T-helper 1 cell treated with Interleukin-12 subunit alpha and Interleukin-12 subunit beta and Interleukin-4 antibody, amounts not matched to agents 30 ng/mL and 1 ng/mL, for 36 hours (primary cell): ENCODE measurements around the gene CT45A3. TPM values are rescaled to one million over a fixed set of nuclear protein-coding genes. Genes with fewer than 3 reads are reported as not detected.
"Not testable (repeated sequence)": the region's sequence is repeated elsewhere in the genome, so short reads cannot be mapped to it uniquely, and the experiment has no call there.

Experiments
- intact Hi-C: fragments of 100-400 bp; cut with micrococcal nuclease; formaldehyde crosslinking; loops from one replicate; pipeline ENCODE4 v1.15.1; 2024
- total RNA-seq: library from RNA; stranded (reverse); gene quantifications from 2 replicates; pipeline ENCODE4 v1.2.3, GENCODE V29; 2022

Gene CT45A3, protein sequence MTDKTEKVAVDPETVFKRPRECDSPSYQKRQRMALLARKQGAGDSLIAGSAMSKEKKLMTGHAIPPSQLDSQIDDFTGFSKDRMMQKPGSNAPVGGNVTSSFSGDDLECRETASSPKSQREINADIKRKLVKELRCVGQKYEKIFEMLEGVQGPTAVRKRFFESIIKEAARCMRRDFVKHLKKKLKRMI
- total RNA-seq = not detected in 2 replicates

DNA sequence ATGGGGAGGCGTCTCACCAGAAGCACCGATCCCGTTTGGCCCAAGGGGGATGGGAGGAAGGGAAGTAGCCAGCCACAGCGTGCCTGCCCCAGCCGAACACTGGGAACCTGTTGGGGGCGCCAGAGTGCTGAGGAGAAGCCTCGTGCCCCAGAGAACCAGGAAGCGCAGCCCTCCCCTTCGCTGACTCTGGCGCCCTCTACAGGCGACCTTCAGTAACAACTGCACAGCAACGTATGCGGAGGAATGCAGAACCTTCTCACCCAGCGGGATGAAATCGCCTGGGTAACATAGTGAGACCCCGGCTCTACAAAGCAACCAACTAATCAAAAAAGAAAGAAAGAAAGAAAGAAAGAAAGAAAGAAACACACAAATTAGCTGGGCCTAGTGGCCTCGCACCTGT is at the start of gene CT45A3:
Gene CT45A3 (minus strand): TSS at position 101 of the 400 bp plus-strand sequence. CDS start 3,747 bp downstream, outside the sequence.
- intact Hi-C loops = not testable (repeated sequence)

DNA sequence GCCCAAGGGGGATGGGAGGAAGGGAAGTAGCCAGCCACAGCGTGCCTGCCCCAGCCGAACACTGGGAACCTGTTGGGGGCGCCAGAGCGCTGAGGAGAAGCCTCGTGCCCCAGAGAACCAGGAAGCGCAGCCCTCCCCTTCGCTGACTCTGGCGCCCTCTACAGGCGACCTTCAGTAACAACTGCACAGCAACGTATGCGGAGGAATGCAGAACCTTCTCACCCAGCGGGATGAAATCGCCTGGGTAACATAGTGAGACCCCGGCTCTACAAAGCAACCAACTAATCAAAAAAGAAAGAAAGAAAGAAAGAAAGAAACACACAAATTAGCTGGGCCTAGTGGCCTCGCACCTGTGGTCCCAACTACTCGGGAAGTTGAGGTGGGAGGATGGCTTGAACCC is 34.7 kb upstream of the CT45A3 start, which contains the start of gene CT45A6:
Gene CT45A6 (minus strand): TSS at position 101 of the 400 bp plus-strand sequence. CDS start 3,794 bp downstream, outside the sequence.
- intact Hi-C loops = not testable (repeated sequence)

DNA sequence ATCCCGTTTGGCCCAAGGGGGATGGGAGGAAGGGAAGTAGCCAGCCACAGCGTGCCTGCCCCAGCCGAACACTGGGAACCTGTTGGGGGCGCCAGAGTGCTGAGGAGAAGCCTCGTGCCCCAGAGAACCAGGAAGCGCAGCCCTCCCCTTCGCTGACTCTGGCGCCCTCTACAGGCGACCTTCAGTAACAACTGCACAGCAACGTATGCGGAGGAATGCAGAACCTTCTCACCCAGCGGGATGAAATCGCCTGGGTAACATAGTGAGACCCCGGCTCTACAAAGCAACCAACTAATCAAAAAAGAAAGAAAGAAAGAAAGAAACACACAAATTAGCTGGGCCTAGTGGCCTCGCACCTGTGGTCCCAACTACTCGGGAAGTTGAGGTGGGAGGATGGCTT is 17.4 kb upstream of the CT45A3 start, which contains the start of gene CT45A5:
Gene CT45A5 (minus strand): TSS at position 101 of the 400 bp plus-strand sequence. CDS start 3,774 bp downstream, outside the sequence.
- intact Hi-C loops = not testable (repeated sequence)

DNA sequence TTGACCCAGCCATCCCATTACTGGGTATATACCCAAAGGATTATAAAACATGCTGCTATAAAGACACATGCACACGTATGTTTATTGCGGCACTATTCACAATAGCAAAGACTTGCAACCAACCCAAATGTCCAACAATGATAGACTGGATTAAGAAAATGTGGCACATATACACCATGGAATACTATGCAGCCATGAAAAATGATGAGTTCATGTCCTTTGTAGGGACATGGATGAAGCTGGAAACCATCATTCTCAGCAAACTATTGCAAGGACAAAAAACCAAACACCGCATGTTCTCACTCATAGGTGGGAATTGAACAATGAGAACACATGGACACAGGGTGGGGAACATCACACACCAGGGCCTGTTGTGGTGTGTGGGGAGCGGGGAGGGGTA is 23.3 kb downstream of the CT45A3 start:
- intact Hi-C loops = not testable (repeated sequence)

DNA sequence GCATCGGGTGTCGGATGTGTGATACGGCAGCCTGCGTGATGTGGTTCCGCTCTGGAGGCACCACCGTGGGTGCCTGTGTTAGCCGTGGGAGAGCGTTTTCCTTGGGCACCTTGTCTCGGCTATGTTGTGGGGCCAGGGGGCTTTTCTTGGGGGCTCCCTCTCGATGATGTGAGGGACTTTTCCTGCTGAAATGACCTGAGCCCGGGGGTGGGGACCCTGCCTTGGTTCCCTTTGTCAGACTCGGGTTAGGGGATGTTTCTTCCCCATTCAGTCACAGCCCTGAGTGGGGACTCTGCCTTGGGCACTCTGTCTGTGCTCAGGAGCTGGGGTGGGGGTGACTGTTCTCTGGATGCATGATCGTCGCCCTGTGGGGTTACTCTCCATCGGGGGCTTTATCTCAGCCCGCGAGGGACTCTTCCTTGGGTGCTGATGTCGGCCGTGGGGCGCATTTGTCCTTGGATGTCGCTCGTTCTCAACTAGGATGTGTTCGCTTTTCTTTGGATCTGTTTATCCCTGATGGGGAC is 26.7 kb downstream of the CT45A3 start:
- intact Hi-C loops = no loop called here

DNA sequence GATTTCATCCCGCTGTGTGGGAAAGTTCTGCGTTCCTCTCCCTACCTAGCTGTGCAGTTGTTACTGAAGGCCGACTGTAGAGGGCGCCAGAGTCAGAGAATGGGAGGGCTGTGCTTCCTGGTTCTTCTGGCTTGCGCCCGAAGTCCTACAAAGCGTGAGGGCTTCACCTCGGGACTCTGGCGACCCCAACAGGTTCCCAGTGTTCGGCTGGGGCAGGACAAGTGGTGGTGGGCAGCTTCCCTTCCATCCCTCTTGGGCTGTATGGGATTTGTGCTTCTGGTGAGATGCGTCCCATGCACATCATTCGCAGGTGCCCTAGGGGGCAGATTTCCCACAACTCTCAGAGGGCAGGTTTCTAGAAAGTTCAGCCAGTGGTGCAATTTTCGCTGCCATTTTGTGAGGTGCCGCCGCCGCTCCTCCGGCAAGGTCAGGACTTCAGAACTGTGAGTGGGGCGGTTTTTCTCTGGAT is 27.3 kb downstream of the CT45A3 start:
- intact Hi-C loops = no loop called here

DNA sequence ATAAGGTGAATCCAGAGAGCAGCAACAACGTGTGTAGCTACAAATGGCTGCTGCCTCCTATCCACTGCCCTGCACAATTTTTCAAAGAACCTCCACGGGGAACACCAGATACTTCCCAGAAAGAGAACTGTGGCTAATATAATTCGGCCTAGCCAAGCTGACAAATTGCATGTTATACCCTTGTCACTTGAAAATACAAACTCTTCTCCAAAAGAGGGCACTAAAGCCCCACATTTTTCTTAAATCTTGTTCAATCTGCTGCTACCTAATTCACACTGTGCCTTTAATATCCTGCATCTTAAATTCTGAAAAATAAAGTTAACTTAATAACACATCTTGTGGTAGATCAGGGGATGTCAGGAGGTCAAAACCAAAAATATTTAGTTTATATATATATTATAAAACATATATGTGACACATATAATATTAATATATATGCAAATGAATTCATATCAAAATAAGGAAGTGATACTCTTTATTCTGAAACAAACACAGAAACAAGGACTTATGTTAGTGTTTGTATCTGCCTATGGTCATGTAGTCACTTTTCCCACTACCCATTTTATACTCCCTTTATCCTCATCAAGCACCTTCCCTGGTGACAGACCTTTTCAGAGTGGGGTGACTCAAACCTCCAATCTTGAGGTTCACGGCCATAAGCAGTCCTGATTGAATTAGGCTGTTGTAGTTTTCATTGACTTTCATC is 30.5 kb downstream of the CT45A3 start:
- intact Hi-C loops = no loop called here

DNA sequence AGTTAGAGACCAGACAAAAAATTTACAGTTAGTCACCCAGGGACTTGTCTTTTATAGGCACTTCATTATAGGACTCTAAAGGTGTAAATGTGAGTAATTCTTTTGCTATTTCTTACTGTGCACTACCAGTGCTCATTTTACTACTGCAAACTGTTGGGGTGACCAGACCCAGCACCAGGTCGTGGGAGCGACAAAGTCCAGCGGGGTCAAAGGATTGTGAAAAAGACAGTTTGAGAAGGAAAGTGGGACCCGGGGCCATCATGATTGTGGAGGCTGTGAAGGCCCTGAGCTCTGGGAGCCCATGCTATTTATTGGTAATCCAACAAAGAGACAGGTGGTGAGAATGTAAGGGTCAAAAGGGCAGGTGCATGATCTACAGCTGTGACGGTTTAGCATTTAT is 33.3 kb downstream of the CT45A3 start:
- intact Hi-C loops = not testable (repeated sequence)

DNA sequence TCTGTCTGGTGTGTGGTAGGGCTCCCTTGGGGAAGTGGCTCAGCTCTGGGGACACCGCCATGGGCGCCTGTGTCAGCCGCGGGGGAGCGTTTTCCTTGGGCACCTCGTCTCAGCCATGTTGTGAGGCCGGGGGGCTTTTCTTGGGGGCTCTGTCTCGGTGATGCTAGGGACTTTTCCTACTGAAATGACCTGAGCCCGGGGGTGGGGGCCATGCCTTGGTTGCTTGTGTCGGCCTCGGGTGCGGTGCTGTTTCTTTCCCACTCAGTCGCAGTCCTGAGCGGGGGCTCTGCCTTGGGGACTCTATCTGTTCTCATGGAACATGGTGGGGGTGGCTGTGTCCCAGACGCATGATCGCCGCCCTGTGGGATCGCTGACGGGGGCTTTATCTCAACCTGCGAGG is 54.2 kb downstream of the CT45A3 start:
- intact Hi-C loops = no loop called here

DNA sequence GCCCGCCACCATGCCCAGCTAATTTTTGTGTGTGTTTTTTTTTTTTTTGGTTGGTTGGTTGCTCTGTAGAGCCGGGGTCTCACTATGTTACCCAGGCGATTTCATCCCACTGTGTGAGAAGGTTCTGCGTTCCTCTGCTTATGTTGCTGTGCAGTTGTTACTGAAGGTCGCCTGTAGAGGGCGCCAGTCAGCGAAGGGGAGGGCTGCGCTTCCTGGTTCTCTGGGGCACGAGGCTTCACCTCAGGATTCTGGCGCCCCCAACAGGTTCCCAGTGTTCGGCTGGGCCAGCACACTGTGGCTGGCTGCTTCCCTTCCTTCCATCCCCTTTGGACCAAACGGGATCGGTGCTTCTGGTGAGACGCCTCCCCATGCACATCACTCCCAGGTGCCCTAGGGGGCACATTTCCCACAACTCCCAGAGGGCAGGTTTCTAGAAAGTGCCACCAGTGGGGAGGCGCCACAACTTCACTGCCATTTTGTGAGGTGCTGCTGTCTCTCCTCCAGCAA is 54.8 kb downstream of the CT45A3 start, which contains the start of gene CT45A1:
Gene CT45A1 (plus strand): TSS at position 457 of the 507 bp plus-strand sequence. CDS start 5,302 bp downstream, outside the sequence.
- intact Hi-C loops = not testable (repeated sequence)

Other genes starting within 250 kb of the CT45A3 start
- gene INTS6L, start 247.5 kb downstream of the CT45A3 start, total RNA-seq = 24.7 and 29.1 TPM in 2 replicates
- gene CT45A1, start 54.6 kb downstream of the CT45A3 start, total RNA-seq = not detected in 2 replicates
- gene CT45A5, start 17.3 kb upstream of the CT45A3 start, total RNA-seq = not detected in 2 replicates
- gene CT45A6, start 34.6 kb upstream of the CT45A3 start, total RNA-seq = not detected in 2 replicates
- not detected in 2 replicates for gene CT45A2, start 51.8 kb upstream of the CT45A3 start, total RNA-seq
- gene CT45A7, start 69.1 kb upstream of the CT45A3 start, total RNA-seq = not detected in 2 replicates
- gene CT45A8, start 86.3 kb upstream of the CT45A3 start, total RNA-seq = not detected in 2 replicates
- gene CT45A9, start 103.6 kb upstream of the CT45A3 start, total RNA-seq = not detected in 2 replicates
- not detected in 2 replicates for gene CT45A10, start 125.3 kb upstream of the CT45A3 start, total RNA-seq
- gene SAGE1, start 125.5 kb upstream of the CT45A3 start, total RNA-seq = not detected in 2 replicates
- 21.4 and 22.1 TPM in 2 replicates for gene MMGT1, start 205.8 kb upstream of the CT45A3 start, total RNA-seq
- gene SLC9A6, start 217.2 kb upstream of the CT45A3 start, total RNA-seq = 17.5 and 18.2 TPM in 2 replicates